Fibroblast of mammary gland (primary cell): ENCODE results near the gene METTL21A.

Experiments
- DNase-seq: peaks from one replicate; pipeline ENCODE4 v3.0.0-alpha.2; 2010; ENCODE audit warnings: low read depth
- H3K4me3 ChIP-seq: 2 replicates; pipeline ENCODE4 v1.5.1; 2011; ENCODE audit warnings: low read depth, mild to moderate bottlenecking, low read length, moderate library complexity; ENCODE audit not compliant: control insufficient read depth
- TF ChIP-seq, protein P1 (sequence below): conservative IDR thresholded peaks from 2 replicates; pipeline ENCODE4 v1.5.1; 2011; ENCODE audit warnings: low read depth, low read length, inconsistent platforms; ENCODE audit not compliant: control insufficient read depth, insufficient read depth

Gene METTL21A

DNA sequence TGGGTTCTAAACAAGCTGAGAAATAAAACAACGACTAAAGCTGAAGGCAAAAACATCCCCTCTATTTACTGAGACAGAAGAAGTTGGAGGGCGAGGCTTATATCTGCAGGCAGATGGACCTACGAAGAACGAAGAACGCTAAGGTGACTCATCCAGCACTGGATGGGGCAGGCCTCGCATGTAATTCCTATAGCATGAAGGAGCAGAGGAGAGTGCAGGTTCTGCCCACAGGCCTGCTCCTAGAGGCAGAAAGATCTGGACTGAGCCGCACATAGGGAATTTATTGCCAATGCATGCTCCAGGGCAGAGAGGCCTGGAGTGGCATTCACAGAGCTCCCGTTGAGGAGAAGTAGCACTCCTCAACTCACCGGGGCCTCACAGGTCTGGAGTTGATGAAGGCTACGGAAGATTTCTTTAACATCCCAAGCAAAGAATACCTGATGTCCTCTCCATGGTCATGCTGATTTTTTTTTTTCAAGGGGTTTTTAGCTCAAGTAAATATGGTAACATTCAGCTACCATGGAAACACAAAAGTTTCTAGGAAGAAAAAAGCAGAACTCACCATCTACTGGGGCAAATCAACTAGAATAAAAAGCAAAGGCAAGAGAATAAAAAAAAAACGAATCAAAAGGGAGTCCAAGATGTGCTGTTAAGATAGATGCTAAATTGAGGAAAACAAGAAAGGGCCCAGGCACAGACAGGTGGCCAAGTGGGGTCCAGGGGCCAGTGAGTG is 10.4 kb upstream of the METTL21A start:
- H3K4me3 ChIP-seq = no peak overlapping the region
- peak; percentile 6 for DNase-seq
- TF ChIP-seq, protein P1, sequence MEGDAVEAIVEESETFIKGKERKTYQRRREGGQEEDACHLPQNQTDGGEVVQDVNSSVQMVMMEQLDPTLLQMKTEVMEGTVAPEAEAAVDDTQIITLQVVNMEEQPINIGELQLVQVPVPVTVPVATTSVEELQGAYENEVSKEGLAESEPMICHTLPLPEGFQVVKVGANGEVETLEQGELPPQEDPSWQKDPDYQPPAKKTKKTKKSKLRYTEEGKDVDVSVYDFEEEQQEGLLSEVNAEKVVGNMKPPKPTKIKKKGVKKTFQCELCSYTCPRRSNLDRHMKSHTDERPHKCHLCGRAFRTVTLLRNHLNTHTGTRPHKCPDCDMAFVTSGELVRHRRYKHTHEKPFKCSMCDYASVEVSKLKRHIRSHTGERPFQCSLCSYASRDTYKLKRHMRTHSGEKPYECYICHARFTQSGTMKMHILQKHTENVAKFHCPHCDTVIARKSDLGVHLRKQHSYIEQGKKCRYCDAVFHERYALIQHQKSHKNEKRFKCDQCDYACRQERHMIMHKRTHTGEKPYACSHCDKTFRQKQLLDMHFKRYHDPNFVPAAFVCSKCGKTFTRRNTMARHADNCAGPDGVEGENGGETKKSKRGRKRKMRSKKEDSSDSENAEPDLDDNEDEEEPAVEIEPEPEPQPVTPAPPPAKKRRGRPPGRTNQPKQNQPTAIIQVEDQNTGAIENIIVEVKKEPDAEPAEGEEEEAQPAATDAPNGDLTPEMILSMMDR = no peak

DNA sequence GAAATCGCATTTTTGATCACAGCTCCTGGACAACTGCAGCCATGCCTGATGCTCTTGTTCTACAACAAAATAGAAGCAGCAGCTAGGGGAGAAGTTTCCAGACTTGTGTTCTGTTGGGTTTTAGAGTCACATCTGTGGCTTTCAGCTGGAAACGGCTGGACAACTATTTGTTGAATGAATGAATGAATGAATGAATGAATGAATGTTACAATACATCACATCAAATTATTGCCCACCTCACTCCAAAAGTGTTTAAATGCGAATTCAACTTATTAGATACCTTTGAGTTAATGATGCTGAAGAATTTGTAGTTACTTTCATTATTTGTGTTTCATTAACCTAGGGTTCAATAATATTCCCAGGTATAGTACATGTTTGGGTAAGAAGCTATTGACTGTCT is 8.5 kb upstream of the METTL21A start:
- DNase-seq = no peak
- H3K4me3 ChIP-seq = no peak overlapping the region
- TF ChIP-seq, protein P1 = no peak

DNA sequence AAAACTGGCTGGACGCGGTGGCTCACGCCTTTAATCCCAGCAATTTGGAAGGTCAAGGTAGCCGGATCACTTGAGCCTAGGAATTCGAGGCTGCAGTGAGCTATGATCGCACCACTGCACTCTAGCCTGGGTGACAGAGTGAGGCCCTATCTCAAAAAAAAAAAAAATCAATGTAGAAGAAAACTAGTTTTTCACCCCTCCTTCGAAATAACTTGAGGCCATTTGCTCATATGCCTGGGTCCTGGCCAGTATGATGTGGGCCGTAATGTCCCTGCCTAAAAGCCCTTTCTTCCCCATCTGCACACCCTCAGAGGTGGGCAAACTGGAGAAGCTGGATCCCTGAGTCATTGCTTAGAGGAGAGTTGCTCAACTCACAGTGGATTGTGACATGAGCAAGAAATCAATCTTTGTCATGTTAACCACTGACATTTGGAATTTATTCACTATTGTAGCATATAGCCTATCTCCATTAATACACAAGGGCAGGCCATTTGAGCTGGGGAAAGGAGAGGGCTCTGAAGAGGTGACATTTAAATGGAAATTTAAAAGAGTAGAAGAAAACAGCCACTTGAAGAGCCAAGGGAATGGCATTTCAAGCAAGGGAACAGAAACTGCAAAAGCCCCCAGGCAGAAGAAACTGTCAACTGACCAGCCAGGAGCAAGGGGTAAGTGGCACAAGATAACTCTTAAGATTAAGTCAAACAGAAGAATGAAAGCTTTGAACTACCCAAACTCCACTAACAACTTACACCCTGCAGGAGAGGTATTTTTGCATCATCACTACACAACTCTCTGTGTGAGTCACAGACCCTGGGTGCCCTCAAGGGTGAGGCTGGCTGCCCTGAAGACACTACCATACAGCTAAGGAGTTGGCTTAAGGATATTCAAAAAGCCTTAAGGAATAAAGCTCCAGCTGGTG is 7.6 kb upstream of the METTL21A start:
- peak; percentile 82 for DNase-seq
- TF ChIP-seq, protein P1 = no peak
- no peak overlapping the region for H3K4me3 ChIP-seq

DNA sequence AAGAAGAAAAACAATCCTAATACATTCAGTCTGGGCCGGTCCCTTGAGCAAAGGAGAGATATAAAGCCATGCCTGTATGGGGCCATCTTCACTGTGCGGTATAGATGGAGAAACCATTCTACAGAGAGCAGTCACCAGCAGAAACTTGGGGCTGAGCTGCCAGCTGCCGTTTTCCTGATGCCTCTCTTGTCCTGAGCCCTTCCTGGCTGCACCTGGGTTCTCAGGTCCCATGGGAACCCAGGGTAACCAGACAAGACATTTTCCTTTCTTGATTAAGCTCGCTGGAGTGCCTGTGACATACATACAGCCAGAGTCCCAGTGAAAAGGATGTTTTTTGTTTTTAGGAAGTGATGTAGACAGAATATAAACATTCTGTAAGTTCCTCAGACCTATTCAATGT is 5.3 kb upstream of the METTL21A start:
- H3K4me3 ChIP-seq = no peak overlapping the region
- no peak for DNase-seq
- TF ChIP-seq, protein P1 = no peak

DNA sequence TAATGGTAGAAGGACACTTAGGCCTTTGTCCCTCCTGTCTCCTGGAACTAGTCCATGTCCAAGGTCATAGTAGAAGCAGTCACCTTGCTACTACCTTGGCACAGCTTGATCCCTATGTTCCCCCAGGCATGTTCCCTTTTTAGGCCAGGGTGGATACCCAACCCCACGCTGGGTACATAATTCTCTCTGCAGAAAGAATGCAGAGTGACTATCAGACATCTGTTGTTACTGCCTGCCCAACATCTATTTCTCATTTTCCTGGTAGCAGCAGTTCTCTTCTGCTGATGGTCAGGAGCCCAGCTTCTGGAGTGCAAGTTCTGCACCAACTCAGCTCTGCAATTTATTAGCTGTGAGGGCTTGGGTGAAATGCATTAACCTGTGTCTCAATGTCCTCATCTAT is 4.4 kb upstream of the METTL21A start:
- DNase-seq = no peak
- TF ChIP-seq, protein P1 = no peak

DNA sequence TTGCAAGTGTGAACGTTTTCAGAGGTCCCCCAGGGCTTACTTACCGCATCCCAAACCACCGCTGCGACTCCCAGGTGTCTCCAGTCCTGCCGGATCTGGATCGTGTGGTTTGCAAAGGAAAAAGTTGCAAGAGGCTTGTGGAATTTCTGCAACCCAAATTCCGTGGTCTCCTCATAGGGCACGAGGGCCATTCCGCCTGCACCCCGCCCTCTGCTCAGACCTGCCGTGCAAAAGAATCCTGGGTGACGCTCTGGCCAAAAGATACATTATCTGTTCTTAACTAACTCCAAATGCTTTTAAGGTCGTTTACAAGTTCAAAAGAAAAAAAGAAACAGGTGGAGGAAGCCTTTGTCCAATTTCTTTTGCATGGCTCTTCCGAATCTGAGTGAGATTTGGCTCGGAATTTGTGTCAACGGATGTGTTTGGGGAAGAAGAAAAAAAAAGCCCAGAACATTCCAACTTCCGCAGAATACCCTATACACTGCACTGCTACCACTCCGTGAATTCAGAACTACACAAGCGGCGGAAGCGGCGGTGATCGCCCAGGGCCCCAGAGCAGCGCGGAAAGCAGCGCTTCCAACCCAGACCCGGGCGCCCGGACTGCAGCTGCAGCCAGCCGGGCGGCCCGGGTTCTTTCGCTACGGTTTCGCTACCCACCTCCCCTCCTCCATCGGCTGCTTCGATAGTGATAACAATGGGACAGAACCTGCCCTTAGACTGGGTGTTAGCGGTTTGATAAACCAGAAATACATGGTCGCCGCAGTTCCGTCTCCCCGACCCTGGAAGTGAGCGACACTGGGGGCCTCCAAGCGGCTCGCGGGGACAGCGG is 795 bp downstream of the METTL21A start:
- DNase-seq = peak; percentile 61
- peak overlapping the region; percentile 81 for H3K4me3 ChIP-seq
- TF ChIP-seq, protein P1 = no peak

More for the DNA sequence above, 4.4 kb upstream of the METTL21A start:
- H3K4me3 ChIP-seq = no peak overlapping the region
